Liver (tissue), 9 donors: ENCODE results near the gene NLRP6. TPM values are rescaled to one million over a fixed set of nuclear protein-coding genes. Genes with fewer than 3 reads are reported as not detected.

Experiments
- DNase-seq: peaks from one replicate; pipeline ENCODE4 v3.0.0-alpha.2; 2017; ENCODE audit warnings: low spot score
- H3K27ac ChIP-seq, 2 donors: one replicate each; pipeline ENCODE4 v1.7.0; 2013; ENCODE audit warnings: inconsistent platforms in 2 of 2, low read length in 2 of 2, control low read depth in 1 of 2, low read depth in 1 of 2, mild to moderate bottlenecking in 1 of 2
- H3K27me3 ChIP-seq, 4 donors: one replicate each; pipeline versions ENCODE4 v1.6.1 to v1.7.0; 2013; ENCODE audit warnings: low read length in 3 of 4, inconsistent platforms in 1 of 4, mild to moderate bottlenecking in 1 of 4, moderate library complexity in 1 of 4; ENCODE audit not compliant: control insufficient read depth in 4 of 4, insufficient read depth in 4 of 4
- H3K36me3 ChIP-seq, 4 donors: one replicate each; pipeline versions ENCODE4 v1.6.1 to v1.7.0; 2013; ENCODE audit warnings: low read length in 3 of 4, mild to moderate bottlenecking in 3 of 4, low read depth in 1 of 4, moderate library complexity in 1 of 4; ENCODE audit not compliant: control insufficient read depth in 4 of 4, insufficient read depth in 3 of 4
- H3K4me1 ChIP-seq, 4 donors: one replicate each; pipeline versions ENCODE4 v1.6.1 to v1.7.0; 2013; ENCODE audit warnings: low read length in 3 of 4, mild to moderate bottlenecking in 3 of 4, moderate library complexity in 1 of 4; ENCODE audit not compliant: control insufficient read depth in 4 of 4, insufficient read depth in 4 of 4
- H3K4me3 ChIP-seq, 3 donors: one replicate each; pipeline versions ENCODE4 v1.6.1 to v1.7.0; 2013; ENCODE audit warnings: low read length in 3 of 3, control low read depth in 1 of 3, low read depth in 1 of 3, mild to moderate bottlenecking in 1 of 3
- H3K9ac ChIP-seq, 2 donors: one replicate each; pipeline ENCODE4 v1.7.0; 2013; ENCODE audit warnings: low read length in 2 of 2, mild to moderate bottlenecking in 2 of 2, moderate library complexity in 2 of 2, control low read depth in 1 of 2, low read depth in 1 of 2
- H3K9me3 ChIP-seq, 4 donors: one replicate each; pipeline versions ENCODE4 v1.6.1 to v1.7.0; 2013; ENCODE audit warnings: low read length in 3 of 4; ENCODE audit not compliant: control insufficient read depth in 4 of 4
- EGR1 ChIP-seq, 2 donors: IDR thresholded peaks; 2 replicates each; pipeline ENCODE4 v1.6.1; 2016 to 2018; ENCODE audit warnings: antibody characterized with exemption in 2 of 2, low read depth in 2 of 2
- FOXA1 ChIP-seq: IDR thresholded peaks from 2 replicates; pipeline ENCODE4 v1.6.1; 2016; ENCODE audit warnings: antibody characterized with exemption
- FOXA2 ChIP-seq: IDR thresholded peaks from 2 replicates; pipeline ENCODE4 v1.6.1; 2016; ENCODE audit warnings: antibody characterized with exemption
- GABPA ChIP-seq, 2 donors: IDR thresholded peaks in 1 of 2; conservative IDR thresholded peaks in 1 of 2; 2 replicates each; pipeline ENCODE4 v1.6.1; 2016; ENCODE audit warnings: antibody characterized with exemption in 2 of 2, mild to moderate bottlenecking in 1 of 2, moderate library complexity in 1 of 2
- HNF4A ChIP-seq, 2 donors: conservative IDR thresholded peaks; 2 replicates each; pipeline ENCODE4 v1.6.1; 2016; ENCODE audit warnings: antibody characterized with exemption in 2 of 2, mild to moderate bottlenecking in 2 of 2
- HNF4G ChIP-seq: IDR thresholded peaks from 2 replicates; pipeline ENCODE4 v1.6.1; 2016; ENCODE audit warnings: antibody characterized with exemption
- JUND ChIP-seq, 2 donors: IDR thresholded peaks; 2 replicates each; pipeline ENCODE4 v1.6.1; 2016; ENCODE audit warnings: antibody characterized with exemption in 2 of 2
- NR2F2 ChIP-seq: IDR thresholded peaks from 2 replicates; pipeline ENCODE4 v1.6.1; 2016; ENCODE audit warnings: antibody characterized with exemption
- RAD21 ChIP-seq, 2 donors: IDR thresholded peaks; 2 replicates each; pipeline ENCODE4 v1.6.1; 2016; ENCODE audit warnings: antibody characterized with exemption in 2 of 2, mild to moderate bottlenecking in 2 of 2
- RXRA ChIP-seq, 2 donors: IDR thresholded peaks; 2 replicates each; pipeline ENCODE4 v1.6.1; 2017 to 2018; ENCODE audit warnings: antibody characterized with exemption in 2 of 2, mild to moderate bottlenecking in 1 of 2
- SP1 ChIP-seq: IDR thresholded peaks from 2 replicates; pipeline ENCODE4 v1.6.1; 2018; ENCODE audit warnings: antibody characterized with exemption, mild to moderate bottlenecking
- TAF1 ChIP-seq: conservative IDR thresholded peaks from 2 replicates; pipeline ENCODE4 v1.6.1; 2016; ENCODE audit warnings: antibody characterized with exemption, mild to moderate bottlenecking
- YY1 ChIP-seq: IDR thresholded peaks from 2 replicates; pipeline ENCODE4 v1.6.1; 2016; ENCODE audit warnings: antibody characterized with exemption, mild to moderate bottlenecking
- WGBS: extraction: QIAGEN DNeasy Blood & Tissue Kit; methylation state at CpG from one replicate; pipeline ENCODE4 v1.1.7; 2013; 5-methylcytosine and 5-hydroxymethylcytosine counted together
- polyA plus RNA-seq, 2 donors: library from polyadenylated mRNA; stranded (reverse) in 1 of 2; unstranded in 1 of 2; fragments of 200-250 nt in 1 of 2; fragments of >200 nt in 1 of 2; fragmentation: Nextera tagmentation in 1 of 2; extraction: Ambion mirVana in 1 of 2; gene quantifications; one replicate each; pipeline versions ENCODE4 v1.2.1 to v1.2.3, GENCODE V29; 2013 to 2015
- total RNA-seq, 2 donors: library from RNA; depleted of rRNA; stranded (reverse); fragments of >200 nt; gene quantifications; one replicate each; pipeline ENCODE4 v1.2.3, GENCODE V29; 2014
- TF ChIP-seq, protein P1 (sequence below): IDR thresholded peaks from 2 replicates; pipeline ENCODE4 v1.6.1; 2016; ENCODE audit warnings: antibody characterized with exemption
- TF ChIP-seq, protein P2 (sequence below): IDR thresholded peaks from 2 replicates; pipeline ENCODE4 v1.6.1; 2016; ENCODE audit warnings: antibody characterized with exemption, mild to moderate bottlenecking
- TF ChIP-seq, protein P3 (sequence below): IDR thresholded peaks from 2 replicates; pipeline ENCODE4 v1.6.1; 2016; ENCODE audit warnings: antibody characterized with exemption
- TF ChIP-seq, protein P4 (sequence below): fragments of 150-350 bp; IDR thresholded peaks from 2 replicates; pipeline ENCODE4 v1.5.1; 2017; ENCODE audit warnings: improper control_type of control experiment, low read depth, low read length; ENCODE audit not compliant: missing input control
- TF ChIP-seq, protein P5 (sequence below): IDR thresholded peaks from 2 replicates; pipeline ENCODE4 v1.6.1; 2016; ENCODE audit warnings: antibody characterized with exemption
- donor health status: healthy.
- donor health status: healthy.
- donor health status: healthy.
- donor health status: healthy.
- donor health status: healthy.

NLRP6 gene
- total and polyA plus RNA-seq, 4 donors: 0.05 to 5.7 (median 0.97) TPM

DNA sequence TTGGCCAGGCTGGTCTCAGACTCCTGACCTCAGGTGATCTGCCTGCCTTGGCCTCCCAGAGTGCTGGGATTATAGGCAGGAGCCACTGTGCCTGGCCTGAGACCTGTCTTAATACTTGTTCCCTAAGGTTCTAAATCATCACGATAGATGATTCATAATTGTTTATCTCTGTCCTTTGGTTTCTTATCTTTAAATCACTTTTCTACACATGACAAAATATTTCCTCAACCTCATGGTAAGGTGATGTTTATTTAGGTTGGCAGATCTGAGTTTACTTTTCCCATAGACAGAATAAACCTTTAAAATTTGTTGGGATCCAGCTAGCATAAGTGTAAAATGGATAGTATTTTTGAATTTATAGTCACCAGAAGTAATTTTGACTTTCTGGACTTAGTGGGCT is 37.9 kb upstream of the NLRP6 start:
- no peak for TF ChIP-seq HNF4A (conservative IDR thresholded peaks at IDR 0.05)
- no peak for TF ChIP-seq YY1
- no peak for TF ChIP-seq EGR1 (IDR thresholded peaks at IDR 0.05; ENCODE audit: low read depth in 2 of 2)
- TF ChIP-seq, protein P1, sequence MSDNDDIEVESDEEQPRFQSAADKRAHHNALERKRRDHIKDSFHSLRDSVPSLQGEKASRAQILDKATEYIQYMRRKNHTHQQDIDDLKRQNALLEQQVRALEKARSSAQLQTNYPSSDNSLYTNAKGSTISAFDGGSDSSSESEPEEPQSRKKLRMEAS: no peak
- TF ChIP-seq, protein P2, sequence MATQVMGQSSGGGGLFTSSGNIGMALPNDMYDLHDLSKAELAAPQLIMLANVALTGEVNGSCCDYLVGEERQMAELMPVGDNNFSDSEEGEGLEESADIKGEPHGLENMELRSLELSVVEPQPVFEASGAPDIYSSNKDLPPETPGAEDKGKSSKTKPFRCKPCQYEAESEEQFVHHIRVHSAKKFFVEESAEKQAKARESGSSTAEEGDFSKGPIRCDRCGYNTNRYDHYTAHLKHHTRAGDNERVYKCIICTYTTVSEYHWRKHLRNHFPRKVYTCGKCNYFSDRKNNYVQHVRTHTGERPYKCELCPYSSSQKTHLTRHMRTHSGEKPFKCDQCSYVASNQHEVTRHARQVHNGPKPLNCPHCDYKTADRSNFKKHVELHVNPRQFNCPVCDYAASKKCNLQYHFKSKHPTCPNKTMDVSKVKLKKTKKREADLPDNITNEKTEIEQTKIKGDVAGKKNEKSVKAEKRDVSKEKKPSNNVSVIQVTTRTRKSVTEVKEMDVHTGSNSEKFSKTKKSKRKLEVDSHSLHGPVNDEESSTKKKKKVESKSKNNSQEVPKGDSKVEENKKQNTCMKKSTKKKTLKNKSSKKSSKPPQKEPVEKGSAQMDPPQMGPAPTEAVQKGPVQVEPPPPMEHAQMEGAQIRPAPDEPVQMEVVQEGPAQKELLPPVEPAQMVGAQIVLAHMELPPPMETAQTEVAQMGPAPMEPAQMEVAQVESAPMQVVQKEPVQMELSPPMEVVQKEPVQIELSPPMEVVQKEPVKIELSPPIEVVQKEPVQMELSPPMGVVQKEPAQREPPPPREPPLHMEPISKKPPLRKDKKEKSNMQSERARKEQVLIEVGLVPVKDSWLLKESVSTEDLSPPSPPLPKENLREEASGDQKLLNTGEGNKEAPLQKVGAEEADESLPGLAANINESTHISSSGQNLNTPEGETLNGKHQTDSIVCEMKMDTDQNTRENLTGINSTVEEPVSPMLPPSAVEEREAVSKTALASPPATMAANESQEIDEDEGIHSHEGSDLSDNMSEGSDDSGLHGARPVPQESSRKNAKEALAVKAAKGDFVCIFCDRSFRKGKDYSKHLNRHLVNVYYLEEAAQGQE: no peak
- no peak for TF ChIP-seq FOXA1
- TF ChIP-seq JUND (IDR thresholded peaks at IDR 0.05): no peak
- TF ChIP-seq GABPA (IDR thresholded peaks at IDR 0.05 in 1 of 2, conservative IDR thresholded peaks at IDR 0.05 in 1 of 2): no peak
- no peak for TF ChIP-seq RXRA (IDR thresholded peaks at IDR 0.05)
- TF ChIP-seq FOXA2: no peak
- TF ChIP-seq, protein P3, sequence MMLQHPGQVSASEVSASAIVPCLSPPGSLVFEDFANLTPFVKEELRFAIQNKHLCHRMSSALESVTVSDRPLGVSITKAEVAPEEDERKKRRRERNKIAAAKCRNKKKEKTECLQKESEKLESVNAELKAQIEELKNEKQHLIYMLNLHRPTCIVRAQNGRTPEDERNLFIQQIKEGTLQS: no peak
- TF ChIP-seq NR2F2: no peak
- no peak for TF ChIP-seq TAF1
- TF ChIP-seq HNF4G: no peak
- TF ChIP-seq, protein P4, sequence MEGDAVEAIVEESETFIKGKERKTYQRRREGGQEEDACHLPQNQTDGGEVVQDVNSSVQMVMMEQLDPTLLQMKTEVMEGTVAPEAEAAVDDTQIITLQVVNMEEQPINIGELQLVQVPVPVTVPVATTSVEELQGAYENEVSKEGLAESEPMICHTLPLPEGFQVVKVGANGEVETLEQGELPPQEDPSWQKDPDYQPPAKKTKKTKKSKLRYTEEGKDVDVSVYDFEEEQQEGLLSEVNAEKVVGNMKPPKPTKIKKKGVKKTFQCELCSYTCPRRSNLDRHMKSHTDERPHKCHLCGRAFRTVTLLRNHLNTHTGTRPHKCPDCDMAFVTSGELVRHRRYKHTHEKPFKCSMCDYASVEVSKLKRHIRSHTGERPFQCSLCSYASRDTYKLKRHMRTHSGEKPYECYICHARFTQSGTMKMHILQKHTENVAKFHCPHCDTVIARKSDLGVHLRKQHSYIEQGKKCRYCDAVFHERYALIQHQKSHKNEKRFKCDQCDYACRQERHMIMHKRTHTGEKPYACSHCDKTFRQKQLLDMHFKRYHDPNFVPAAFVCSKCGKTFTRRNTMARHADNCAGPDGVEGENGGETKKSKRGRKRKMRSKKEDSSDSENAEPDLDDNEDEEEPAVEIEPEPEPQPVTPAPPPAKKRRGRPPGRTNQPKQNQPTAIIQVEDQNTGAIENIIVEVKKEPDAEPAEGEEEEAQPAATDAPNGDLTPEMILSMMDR: no peak
- no peak for TF ChIP-seq RAD21 (IDR thresholded peaks at IDR 0.05)
- no peak for TF ChIP-seq SP1
- TF ChIP-seq, protein P5, sequence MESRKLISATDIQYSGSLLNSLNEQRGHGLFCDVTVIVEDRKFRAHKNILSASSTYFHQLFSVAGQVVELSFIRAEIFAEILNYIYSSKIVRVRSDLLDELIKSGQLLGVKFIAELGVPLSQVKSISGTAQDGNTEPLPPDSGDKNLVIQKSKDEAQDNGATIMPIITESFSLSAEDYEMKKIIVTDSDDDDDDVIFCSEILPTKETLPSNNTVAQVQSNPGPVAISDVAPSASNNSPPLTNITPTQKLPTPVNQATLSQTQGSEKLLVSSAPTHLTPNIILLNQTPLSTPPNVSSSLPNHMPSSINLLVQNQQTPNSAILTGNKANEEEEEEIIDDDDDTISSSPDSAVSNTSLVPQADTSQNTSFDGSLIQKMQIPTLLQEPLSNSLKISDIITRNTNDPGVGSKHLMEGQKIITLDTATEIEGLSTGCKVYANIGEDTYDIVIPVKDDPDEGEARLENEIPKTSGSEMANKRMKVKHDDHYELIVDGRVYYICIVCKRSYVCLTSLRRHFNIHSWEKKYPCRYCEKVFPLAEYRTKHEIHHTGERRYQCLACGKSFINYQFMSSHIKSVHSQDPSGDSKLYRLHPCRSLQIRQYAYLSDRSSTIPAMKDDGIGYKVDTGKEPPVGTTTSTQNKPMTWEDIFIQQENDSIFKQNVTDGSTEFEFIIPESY: no peak
- Histone ChIP-seq H3K4me3 (no peak overlapping the region), H3K27ac (no peak overlapping the region), H3K4me1 (peaks cover 3 to 21% (median 16%) of the 10 kb centered on the region in 4 donors), H3K9me3 (no peaks in the 10 kb centered on the region), H3K27me3 (no peaks in the 10 kb centered on the region), H3K36me3 (peaks cover 0 to 30% (median 18%) of the 10 kb centered on the region in 4 donors), H3K9ac (no peak overlapping the region)
- no peak for DNase-seq
- 21% methylated on average over 1 of the region's 1 CpG for WGBS
